HEK293T (cell line): ENCODE results near the gene APMAP.

ENCODE experiments used
- CTBP1 ChIP-seq: fragments of 450-650 bp; IDR thresholded peaks from 2 replicates; pipeline ENCODE4 v1.6.1; 2016; ENCODE audit warnings: borderline replicate concordance
- SP1 ChIP-seq: fragments of 450-650 bp; IDR thresholded peaks from 2 replicates; pipeline ENCODE4 v1.6.1; 2017
- SUZ12 ChIP-seq: fragments of 450-650 bp; IDR thresholded peaks from 2 replicates; pipeline ENCODE4 v1.6.1; 2016; ENCODE audit warnings: mild to moderate bottlenecking

DNA sequence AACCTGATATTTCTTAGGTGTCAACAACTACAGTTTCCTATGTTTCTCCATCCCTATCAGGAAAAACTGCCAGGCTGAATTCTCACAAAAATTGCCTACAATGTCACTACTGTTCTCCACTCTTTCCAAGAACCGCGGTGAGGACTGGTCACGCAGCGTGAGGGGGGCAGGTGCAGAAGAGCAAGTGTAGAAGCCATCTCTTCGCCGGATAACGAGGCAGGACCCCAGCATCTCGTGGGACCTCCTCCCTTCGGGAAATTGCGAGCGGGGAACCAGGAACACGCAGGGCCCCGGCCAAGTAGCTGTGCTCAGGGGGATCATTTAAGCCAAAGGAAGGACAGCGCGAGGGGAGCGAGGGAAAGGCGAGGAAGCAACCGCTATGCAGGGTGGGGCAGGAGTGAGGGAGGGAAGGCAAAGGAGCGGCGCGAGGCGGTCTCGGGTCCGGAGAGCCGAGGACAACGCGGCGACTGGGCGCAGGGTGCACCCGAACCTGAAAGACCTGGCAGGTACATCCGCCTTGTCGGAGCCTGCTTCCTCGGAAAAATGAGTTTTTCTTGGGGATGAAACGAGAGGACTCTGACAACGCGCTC, 559 bp downstream of the APMAP start:
- TF ChIP-seq SUZ12 (no peak), CTBP1 (no peak), SP1 (no peak)
